Bone marrow (tissue), 2 donors: ENCODE results near the gene KRT76.

Experiments
- DNase-seq, 2 donors: peaks; one replicate each; lab custom pipeline; 2025; lab: John Stamatoyannopoulos, UW

Gene KRT76

GRCh38 chr12:52776913-52777395, at the start of gene KRT76:
Gene KRT76 (minus strand): TSS chr12:52777345. CDS start chr12:52777291, 54 bp downstream.
- DNase-seq, result no peak

- no peak for DNase-seq
Measured at GRCh38 chr12:52825961-52826360, 48.8 kb upstream of the KRT76 start.

- DNase-seq, result no peak
Measured at GRCh38 chr12:52824741-52825410, 47.7 kb upstream of the KRT76 start.

- DNase-seq, result no peak
Measured at GRCh38 chr12:52823761-52824450, 46.8 kb upstream of the KRT76 start.

GRCh38 chr12:52822771-52823510, 45.8 kb upstream of the KRT76 start:
- no peak for DNase-seq

GRCh38 chr12:52821826-52822660, 44.9 kb upstream of the KRT76 start:
- DNase-seq, result no peak

- DNase-seq, result no peak
Measured at GRCh38 chr12:52821071-52821730, 44.1 kb upstream of the KRT76 start.

- no peak for DNase-seq
Measured at GRCh38 chr12:52820521-52820920, 43.4 kb upstream of the KRT76 start.

GRCh38 chr12:52819731-52820510, 42.8 kb upstream of the KRT76 start:
- no peak for DNase-seq

- DNase-seq, result no peak
Measured at GRCh38 chr12:52818887-52819420, 41.8 kb upstream of the KRT76 start.

- no peak for DNase-seq
Measured at GRCh38 chr12:52818388-52818787, 41.2 kb upstream of the KRT76 start.

GRCh38 chr12:52817699-52818238, 40.6 kb upstream of the KRT76 start:
- DNase-seq, result no peak

- DNase-seq, result no peak
Measured at GRCh38 chr12:52817003-52817698, 40.0 kb upstream of the KRT76 start.

- no peak for DNase-seq
Measured at GRCh38 chr12:52815676-52816588, 38.8 kb upstream of the KRT76 start.

GRCh38 chr12:52815161-52815560, 38.0 kb upstream of the KRT76 start:
- no peak for DNase-seq

GRCh38 chr12:52814710-52815155, 37.6 kb upstream of the KRT76 start:
- DNase-seq, result no peak

GRCh38 chr12:52813885-52814709, 37.0 kb upstream of the KRT76 start, which contains the start of gene KRT4:
Gene KRT4 (minus strand): TSS chr12:52814116. CDS start chr12:52814058, 58 bp downstream.
- no peak for DNase-seq
